DMS53 (cell line): ENCODE results near the gene CPA4.

Experiments
- DNase-seq: peaks from one replicate; lab custom pipeline; 2025; lab: John Stamatoyannopoulos, UW

The CPA4 gene

DNA sequence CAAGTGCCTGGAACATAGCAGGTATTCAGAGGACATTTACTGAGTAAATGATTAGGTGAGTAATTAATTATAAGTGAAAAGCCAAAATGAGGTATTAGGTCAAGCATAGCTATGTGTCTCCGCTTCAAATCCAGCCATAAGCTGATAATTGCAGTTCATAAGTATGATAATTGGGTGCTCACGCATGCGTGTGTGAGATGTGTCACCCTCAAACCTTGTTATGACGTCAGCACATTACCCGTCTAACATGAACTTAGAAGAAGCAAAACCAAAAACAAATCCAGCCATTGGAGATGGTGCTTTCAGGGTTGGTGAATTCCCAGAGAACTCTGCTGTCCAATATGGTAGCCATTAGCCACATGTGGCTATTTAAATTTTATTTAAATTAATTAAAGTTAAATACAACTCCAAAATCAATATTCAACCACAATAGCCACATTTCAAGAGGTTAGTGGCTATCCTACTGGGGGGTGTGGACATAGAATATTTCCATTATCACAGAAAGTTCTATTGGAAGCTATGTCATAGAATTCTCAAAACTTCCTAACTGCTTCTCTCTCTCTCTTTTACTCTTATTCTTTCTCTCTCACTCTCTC, 51.4 kb downstream of the CPA4 start, which contains the start of gene CPA5:
Gene CPA5 (plus strand): TSS at position 546 of the 596 bp plus-strand sequence. CDS start 1,670 bp downstream, outside the sequence.
- DNase-seq, result no peak

DNA sequence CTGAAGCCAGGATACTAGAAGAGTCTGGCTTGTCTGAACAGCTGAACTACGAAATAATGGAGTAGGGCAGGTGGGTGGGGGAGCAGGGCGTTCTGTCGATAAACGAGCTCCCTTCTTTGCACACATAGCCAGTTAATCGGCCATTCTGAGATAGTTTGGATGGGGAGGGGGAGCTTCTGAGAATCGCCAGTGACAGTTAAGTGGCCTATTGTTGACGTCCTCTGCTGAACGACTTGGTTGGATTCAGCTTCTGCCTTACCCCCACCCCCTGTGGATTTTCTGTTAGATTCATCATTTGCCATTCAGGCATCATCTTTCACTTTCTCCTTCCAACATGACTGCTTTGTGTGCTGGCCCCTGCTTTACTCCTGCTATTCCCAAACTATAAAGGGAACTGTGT, 52.2 kb downstream of the CPA4 start:
- DNase-seq, result no peak

DNA sequence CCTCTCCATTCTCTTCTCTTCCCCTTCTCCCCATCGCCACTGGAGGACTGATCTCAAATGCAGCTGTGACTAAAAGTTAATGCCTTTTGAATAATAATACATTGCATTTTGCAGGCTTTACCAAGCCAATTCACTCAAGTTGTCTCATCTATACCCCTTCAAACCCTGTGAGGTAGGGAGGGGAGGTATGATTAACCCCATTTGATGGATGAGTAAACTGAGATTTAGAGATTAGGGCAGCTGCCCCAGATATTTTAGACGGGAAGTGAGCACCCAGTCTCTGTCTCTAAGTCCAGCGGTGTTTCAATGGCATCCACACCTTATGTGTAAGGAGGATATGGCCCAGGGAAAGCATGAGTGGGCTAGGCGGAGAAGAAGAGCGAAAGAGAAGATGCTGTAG, 52.8 kb downstream of the CPA4 start:
- no peak for DNase-seq

DNA sequence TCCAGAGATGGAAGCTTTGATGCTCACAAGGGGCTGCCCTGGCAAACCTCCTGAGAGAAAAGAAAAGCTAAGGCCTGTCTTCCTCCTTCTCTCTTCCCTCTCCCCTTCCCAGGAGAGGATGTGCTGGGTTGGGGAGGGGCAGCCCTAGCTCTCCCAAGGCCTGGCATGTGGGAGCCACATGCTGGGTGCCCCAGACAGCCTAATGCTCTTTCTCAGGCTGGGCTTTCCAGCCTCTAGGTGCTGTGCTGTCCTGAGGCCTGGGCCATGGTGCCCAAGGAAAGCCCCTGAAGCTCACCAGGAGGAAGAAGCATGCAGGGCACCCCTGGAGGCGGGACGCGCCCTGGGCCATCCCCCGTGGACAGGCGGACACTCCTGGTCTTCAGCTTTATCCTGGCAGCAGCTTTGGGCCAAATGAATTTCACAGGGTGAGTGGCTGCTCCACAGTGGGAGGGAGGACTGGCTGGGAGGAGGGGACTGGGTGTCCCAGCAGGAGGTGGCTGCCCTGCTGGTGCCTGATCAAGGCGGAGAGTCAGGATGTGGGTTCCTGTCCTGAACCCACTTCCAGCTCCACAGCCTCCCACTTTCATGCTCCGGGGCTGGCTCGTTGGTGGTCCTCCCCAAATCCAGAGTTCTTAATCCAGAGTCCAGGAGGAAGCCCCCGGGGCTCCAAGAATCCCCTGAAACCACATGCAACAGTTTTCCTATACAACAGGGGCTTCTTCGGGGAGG, 53.4 kb downstream of the CPA4 start:
- DNase-seq, result no peak

DNA sequence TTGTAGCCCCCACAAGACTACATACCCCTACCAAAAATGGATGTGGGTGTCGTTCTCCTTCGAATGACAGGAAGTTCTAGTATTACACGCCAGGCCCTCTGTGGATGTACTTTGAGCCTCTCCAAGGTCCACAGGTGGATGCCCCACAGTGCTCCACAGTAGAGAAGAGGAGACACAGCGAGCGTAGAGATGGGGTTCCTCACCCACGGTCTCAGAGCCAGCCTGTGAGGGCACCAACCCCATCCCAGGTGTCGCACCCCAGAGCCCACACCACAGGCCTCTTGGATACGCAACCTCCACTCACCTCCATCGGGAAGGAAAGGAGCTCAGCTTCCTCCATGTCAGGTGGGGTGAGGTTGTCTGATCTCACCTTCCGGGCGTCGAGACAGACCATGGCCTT, 54.0 kb downstream of the CPA4 start:
- DNase-seq, result no peak

DNA sequence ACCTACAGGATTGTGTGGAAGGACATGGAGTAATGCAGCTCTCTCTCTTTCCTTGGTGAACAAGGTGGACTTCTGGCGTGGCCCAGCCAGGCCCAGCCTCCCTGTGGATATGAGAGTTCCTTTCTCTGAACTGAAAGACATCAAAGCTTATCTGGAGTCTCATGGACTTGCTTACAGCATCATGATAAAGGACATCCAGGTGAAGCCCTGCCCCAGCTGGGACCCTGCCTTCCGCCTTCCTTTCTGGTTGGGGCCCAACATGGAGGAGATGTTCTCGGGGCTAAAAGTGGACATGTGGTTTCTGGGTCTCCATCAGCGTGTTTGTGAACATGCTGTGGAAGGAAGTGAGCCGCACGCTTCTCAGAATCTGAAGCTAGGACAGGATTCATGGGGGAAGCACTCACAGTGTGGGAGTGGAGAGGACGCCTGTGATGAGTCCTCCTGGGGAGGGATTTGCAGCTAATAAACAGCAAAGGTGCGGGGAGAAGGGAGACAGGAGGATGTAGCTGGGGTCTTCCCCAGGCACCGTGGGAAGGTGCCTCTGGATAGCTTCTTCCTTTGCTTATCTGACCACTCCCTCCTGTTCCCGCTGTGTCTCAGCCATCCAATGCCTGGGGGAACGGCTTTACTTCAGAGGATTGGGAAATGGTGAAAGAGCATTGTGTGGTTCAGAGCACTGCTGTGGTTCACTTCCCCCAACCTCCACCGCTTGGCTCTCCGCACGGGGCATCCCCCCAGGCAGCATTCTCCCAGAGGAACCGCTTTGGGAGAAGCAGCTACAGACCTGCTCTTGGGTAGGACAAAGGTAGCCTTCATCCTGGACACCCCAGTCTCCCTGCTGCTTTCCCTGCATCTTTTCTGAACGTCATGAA, 57.2 kb downstream of the CPA4 start:
- no peak for DNase-seq

DNA sequence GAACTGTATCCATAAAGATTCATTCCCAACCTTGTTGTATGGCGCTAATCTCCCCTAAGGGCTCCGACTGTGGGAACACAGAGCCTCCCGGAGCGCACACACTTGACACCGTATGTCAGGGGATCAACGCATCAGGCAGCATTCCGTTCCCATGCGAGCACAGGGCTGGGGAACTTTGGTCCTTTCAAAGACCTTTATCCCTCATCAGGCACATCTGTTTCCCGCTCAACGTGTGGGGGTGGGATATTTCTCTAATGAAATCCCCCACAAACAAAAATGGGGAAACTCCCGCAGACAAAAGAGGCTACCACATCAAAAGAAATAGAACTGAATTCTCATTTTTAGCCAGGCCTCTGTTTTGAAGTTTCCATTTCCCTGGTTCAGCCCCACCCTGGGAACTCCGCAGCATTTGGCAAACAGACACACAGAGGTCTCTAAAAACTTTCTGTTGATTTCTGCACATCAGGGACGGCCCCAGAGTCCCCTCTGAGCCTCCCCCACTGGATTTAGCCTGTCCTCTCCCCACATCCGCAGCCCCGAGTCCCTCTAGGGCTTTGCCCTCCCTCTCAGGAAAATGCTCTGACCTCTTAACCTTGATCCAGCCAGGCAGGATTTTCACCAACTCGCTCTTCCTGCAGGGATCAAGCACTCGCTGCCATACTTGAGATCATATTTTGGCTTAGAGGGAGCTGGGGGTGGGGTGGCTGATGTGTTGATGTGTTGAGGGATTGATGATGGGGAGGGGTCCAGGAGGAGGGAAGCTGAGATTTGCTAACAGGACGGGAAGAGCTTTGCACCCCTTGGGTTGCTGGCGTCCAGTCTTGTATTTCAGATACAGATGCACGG, 58.2 kb downstream of the CPA4 start:
- DNase-seq, result no peak

DNA sequence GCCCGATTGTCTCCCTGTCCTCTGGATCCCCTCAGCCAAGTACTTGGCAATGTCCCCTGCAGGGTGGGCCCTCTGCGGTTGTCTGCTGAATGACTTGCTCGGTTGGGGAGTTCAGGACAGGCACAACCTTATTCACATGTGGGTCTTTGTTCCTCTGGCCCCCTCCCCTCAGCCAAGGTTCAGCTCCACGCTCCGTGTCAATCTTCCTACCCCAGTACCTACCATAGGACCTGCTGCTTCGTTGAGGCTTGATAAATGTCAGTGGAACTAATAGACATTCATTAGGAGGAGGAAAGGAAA, 58.8 kb downstream of the CPA4 start:
- no peak for DNase-seq

DNA sequence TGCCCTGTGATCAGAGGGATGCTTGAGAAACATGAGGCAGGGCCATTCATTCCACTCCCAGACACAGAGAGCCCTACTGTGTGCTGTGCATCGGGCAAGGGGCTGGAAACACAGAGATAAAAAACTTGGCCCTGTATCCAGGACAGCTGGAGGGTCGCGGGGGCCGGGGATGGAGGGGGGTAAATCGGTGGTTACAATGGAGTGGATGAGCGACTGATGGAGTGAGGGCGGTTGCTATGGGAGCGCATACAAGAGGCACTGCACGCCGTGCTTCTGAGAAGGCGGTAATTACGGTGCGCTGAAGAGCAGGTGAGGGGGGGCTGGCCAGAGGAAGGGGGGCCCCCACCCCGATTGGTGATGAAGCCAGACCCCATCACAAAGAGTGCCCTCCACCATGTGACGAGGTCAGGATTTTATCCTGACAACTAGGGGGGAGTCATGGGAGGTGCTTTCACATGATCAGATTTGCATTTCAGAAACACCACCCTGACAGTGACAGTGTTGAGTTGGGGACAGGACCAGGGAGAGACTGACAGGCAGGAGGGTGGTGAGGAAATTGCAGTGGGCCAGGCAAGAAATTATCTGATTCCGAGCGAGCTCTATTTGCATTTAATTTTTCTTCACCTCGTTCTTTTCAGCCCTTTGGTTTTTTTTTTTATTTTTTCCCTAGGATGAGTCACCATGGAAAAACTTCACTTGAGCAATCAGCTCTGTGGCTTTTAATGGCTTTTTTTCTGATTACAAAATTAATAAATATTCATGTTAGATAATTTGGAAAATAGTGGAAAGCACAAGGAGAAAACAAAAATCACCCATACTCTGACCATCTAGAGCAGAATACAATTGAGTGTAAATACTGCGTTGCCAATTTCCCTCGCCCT, 59.5 kb downstream of the CPA4 start:
- peak; percentile 84 for DNase-seq

DNA sequence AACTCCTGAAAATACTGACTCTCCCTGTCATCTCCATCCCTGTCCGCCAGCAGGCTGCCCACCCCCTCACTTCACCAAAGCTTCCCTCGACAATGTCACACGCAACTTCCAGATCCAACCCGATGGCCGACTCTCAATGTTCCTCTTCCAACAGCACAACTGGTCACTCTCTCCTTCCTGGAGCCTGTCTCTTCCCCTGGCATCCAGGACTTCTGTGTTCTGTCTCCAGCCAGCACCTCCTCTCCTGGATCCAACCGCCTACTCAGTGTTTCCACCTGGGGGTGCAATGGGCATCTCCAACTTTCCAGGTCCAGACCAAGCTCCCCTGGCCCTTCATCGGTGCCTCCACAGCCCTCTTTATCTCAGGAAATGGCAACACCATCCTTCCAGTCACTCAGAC, 60.2 kb downstream of the CPA4 start:
- peak; percentile 49 for DNase-seq

DNA sequence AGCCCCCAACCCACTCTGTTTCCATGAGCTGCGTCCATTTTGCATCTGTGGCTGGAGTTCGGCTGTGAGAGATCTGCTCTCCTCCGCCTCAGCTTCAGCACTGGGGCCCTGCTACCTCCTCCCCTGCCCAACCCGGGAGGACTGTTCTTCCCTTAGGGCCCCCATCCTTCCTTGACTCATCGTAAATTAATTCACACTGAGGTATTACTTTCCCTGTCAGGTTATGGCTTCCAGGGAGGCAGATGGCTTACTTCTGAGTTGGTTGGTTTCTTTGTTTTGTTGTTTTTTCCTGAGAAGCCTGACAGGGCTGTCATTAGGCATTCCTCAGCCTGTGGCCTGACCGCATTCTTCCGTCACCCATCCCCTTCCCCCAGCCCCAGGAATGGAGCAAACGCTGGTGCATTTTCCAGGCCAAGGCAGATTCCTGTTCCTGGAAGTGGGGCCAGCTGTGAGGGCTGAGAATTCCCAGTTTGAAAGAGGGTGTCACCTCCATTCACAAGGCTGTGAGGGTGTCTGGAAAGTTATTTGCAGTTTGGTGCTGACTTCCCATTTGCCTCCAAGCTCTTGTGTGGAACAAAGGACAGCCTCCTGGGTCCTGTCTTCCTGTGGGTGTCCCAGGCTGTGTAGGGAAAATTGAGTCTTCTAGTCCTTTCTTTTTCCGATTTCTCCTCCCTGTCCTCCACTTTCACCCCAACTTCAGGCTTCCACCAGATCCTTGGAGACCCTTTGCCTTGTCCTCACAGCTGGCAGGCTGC, 63.3 kb downstream of the CPA4 start:
- DNase-seq, result peak; percentile 27

DNA sequence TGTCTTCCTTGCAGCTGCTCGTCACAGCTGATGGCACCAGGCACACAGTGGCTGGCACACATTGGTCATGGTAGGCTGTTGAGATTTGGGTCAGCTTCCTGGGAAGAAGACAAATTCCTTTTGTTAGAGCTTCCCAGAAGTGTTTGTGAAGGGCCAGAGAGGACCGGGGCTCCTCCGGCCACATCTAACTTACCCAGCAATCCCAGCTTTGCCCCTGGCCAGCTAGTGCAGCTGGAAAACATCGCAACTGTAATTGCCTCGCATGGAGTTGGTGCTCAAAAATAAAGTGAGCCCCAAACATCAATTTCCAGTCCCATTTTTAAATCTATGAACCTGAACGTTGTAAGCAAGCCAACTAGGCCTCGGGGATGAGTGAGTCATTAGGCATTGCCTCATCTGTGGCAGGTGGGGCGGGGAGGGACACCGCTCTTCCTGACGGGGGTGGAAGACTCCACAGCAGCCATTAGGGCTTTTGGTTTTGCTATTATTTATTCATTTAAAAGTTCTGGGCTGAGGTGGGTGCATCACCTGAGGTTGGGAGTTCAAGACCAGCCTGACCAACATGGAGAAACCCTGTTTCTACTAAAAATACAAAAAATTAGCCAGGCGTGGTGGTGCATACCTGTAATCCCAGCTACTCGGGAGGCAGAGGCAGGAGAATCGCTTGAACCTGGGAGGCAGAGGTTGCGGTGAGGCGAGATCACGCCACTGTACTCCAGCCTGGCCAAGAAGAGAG, 64.1 kb downstream of the CPA4 start:
- DNase-seq, result peak; percentile 51

DNA sequence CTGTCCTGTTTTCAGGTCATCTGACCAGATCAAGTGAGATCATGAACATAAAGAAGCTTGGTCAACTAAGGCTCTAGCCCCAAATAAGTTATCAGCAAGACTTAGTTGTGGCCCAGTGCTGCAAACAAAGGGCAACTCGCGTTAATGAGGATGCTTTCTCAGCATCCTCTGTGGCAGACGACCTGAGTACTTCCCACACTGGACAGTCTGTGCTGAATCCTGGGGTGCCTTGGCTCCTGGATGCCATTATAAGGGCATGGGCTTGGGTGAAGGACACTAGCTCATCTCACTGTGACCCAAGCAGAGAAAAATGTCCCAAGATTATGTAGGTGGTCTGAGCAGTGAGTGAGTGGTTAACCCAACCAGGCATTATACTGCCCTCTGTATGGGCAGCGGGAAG, 65.5 kb downstream of the CPA4 start:
- no peak for DNase-seq

DNA sequence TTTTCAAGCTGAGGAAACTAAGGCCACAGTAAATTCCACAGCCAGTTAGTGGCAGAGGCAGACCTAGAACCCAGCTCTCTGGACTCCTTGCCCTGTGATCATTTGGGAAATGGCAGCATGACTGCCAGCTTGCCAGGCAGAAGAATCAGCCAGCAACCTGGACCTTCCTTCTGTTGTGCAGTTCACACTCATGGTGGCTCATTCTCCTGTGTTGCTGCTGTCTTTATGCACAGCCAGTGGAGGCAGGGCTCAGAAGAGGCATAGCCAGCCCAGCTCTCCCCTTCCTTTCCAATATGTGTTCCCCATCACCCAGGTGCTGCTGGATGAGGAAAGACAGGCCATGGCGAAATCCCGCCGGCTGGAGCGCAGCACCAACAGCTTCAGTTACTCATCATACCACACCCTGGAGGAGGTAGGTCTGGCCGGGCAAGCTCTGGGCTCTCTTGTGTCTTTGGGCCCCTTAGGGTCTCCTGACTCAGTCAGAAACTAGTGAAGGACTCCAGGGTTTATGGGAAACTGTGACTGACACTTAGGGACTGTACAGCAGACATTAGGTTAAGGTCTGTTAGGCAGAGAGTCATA, 66.4 kb downstream of the CPA4 start:
- no peak for DNase-seq

DNA sequence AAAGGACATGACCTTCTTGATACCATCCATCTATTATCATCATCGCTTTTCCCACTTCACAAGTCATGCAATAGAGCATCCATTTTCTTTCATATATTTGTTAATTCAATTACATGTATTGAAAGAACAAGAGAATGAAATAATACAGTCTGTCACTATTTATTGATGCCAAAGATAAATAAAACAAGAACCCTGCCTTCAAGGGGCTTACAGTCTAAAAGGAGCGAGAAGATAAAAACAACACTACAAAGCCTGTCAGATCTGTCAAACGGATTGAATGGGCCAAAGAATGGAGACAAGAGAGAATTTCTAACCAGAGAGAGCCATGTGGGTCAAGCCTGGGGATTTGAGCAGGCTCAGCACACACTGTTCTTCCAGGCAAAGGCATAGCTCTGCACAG, 67.6 kb downstream of the CPA4 start:
- no peak for DNase-seq

DNA sequence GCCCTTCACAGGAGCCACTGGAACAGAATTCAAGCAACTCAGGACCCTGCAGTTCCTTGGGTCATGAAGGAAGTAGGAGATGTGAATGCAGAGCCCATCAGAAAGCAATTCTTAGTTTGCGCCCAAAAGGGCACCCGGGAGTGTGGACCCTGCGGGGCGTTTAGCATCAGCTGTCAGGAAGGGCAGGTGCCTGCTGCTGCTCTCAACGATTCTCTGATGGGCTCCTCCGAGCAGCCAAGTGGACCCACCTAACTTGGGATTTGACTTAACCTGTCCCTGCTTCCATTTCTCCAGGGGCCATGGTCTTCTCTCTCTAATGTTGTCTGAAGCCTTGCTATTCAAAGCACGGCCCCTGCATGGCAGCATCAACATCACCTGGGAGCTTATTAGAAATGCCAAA, 68.7 kb downstream of the CPA4 start:
- DNase-seq, result no peak

DNA sequence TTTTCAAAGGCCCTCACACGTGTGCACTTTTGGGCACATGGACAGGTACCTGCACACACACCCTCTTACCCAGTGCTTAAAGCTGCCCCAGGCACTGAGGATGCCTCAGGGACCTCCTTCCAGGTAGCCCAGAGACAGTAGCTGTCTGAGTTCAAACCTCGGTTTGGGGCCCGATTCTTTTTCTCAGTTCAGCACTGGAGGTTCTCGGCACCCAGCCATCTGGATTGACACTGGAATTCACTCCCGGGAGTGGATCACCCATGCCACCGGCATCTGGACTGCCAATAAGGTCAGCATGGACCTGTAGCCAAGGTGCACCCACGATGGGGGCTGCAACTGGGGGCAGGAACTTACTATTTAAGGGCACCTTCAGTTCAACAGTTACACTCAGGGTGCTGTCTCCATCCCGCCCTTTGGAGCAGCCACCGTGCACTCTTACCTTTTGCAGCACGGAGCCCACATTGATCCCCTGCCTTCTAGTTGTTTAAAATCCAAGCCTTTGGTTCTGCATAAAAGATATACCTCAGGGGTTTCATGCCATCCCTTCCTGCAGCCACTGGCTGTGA, 69.4 kb downstream of the CPA4 start:
- DNase-seq, result no peak

DNA sequence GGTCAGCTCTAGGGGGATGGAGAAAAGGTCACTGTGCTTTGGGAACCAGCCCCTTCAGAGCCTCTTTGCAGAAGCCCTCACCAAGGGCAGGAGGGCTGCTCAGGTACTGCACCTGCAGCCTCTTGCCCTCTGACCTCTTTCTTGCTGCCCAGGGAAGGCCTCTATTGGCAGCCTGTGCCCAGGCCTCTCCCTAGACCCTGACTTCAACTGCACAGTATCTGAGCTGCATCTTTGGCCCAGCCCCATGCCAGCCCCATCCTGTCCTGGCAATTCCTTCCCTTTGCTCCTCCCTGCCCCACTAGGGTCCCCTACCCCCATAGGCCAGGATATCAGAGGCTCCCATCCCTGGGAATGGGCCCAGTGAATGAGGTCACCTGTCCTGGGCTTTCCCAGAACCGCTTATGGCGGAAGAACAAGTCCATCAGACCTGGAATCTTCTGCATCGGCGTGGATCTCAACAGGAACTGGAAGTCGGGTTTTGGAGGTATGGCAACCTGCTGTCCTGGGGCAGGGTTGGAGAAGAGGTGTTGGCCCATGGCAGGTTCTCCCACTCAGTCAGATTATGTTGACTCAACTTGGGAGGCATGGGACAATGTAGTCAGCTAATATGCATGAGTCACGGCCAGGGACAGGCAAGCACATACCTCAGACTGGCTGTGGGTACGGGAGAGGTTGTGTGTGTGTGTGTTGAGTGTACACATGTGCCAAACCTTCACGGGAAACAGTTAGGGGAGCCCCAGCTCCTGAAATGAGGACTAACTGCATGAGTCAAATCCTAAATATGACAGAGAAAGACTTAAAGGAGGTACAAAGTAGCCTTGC, 70.3 kb downstream of the CPA4 start:
- DNase-seq, result peak; percentile 96
